ENCODE measurements around the gene CITED4.

Gene CITED4

GRCh38 chr1:40886318-40887011 lies 24.3 kb upstream of the CITED4 start:
- DNase-seq (ENCODE audit: low spot score), result no peak

GRCh38 chr1:40884055-40884795 lies 22.1 kb upstream of the CITED4 start:
- no peak for DNase-seq (ENCODE audit: low spot score)

GRCh38 chr1:40880813-40881549 lies 18.8 kb upstream of the CITED4 start:
- no peak for DNase-seq (ENCODE audit: low spot score)

- DNase-seq (ENCODE audit: low spot score), result no peak
Observed at GRCh38 chr1:40879482-40880175, 17.5 kb upstream of the CITED4 start.

GRCh38 chr1:40878906-40879305 lies 16.7 kb upstream of the CITED4 start:
- DNase-seq (ENCODE audit: low spot score), result no peak

- no peak for DNase-seq (ENCODE audit: low spot score)
Observed at GRCh38 chr1:40877698-40878097, 15.5 kb upstream of the CITED4 start.

GRCh38 chr1:40876891-40877290 lies 14.7 kb upstream of the CITED4 start:
- no peak for DNase-seq (ENCODE audit: low spot score)

GRCh38 chr1:40876436-40876761 lies 14.2 kb upstream of the CITED4 start:
- no peak for DNase-seq (ENCODE audit: low spot score)

GRCh38 chr1:40873863-40874472 lies 11.8 kb upstream of the CITED4 start:
- no peak for DNase-seq (ENCODE audit: low spot score)

- no peak for DNase-seq (ENCODE audit: low spot score)
Observed at GRCh38 chr1:40872276-40872675, 10.1 kb upstream of the CITED4 start.

- DNase-seq (ENCODE audit: low spot score), result no peak
Observed at GRCh38 chr1:40870135-40870728, 8.1 kb upstream of the CITED4 start.

GRCh38 chr1:40868051-40868723 lies 6.0 kb upstream of the CITED4 start:
- no peak for DNase-seq (ENCODE audit: low spot score)

GRCh38 chr1:40861224-40862003 lies 749 bp downstream of the CITED4 start:
- peak; percentile 19 for DNase-seq (ENCODE audit: low spot score)

- DNase-seq (ENCODE audit: low spot score), result no peak
Observed at GRCh38 chr1:40860706-40861223, 1.4 kb downstream of the CITED4 start.

- DNase-seq (ENCODE audit: low spot score), result no peak
Observed at GRCh38 chr1:40858856-40859416, 3.2 kb downstream of the CITED4 start.

GRCh38 chr1:40857737-40858136 lies 4.4 kb downstream of the CITED4 start:
- no peak for DNase-seq (ENCODE audit: low spot score)

- no peak for DNase-seq (ENCODE audit: low spot score)
Observed at GRCh38 chr1:40856656-40857302, 5.4 kb downstream of the CITED4 start.

- no peak for DNase-seq (ENCODE audit: low spot score)
Observed at GRCh38 chr1:40856116-40856515, 6.0 kb downstream of the CITED4 start.

- DNase-seq (ENCODE audit: low spot score), result no peak
Observed at GRCh38 chr1:40855513-40855912, 6.7 kb downstream of the CITED4 start.

Data from CD4-positive, alpha-beta T cell treated with Interleukin-6 at 100 ng/mL for 8 hours (primary cell).